GM10248 (cell line): Measurements from ENCODE around the gene ZNF566.

Experiments
- CTCF ChIA-PET: fragments of 300-600 bp; sonication (Branson Sonifier 250); formaldehyde crosslinking; extraction: SDS; loops from one replicate; lab custom pipeline; 2021; ENCODE audit warnings: antibody characterized with exemption; lab: Yijun Ruan, JAX
- POLR2A ChIA-PET: fragments of 350-650 bp; sonication (Branson Sonifier 250); formaldehyde crosslinking; extraction: SDS; loops from one replicate; lab custom pipeline; 2020; ENCODE audit warnings: antibody characterized with exemption; lab: Yijun Ruan, JAX
- DNase-seq: peaks from one replicate; pipeline ENCODE4 v3.0.0; 2012; ENCODE audit errors: extremely low spot score
- TF ChIP-seq, protein P1 (sequence below): IDR thresholded peaks from 2 replicates; pipeline ENCODE4 v1.5.1; 2012; ENCODE audit warnings: mild to moderate bottlenecking, low read depth; ENCODE audit errors: extremely low read depth, missing control alignments, control extremely low read depth

ZNF566 gene

DNA sequence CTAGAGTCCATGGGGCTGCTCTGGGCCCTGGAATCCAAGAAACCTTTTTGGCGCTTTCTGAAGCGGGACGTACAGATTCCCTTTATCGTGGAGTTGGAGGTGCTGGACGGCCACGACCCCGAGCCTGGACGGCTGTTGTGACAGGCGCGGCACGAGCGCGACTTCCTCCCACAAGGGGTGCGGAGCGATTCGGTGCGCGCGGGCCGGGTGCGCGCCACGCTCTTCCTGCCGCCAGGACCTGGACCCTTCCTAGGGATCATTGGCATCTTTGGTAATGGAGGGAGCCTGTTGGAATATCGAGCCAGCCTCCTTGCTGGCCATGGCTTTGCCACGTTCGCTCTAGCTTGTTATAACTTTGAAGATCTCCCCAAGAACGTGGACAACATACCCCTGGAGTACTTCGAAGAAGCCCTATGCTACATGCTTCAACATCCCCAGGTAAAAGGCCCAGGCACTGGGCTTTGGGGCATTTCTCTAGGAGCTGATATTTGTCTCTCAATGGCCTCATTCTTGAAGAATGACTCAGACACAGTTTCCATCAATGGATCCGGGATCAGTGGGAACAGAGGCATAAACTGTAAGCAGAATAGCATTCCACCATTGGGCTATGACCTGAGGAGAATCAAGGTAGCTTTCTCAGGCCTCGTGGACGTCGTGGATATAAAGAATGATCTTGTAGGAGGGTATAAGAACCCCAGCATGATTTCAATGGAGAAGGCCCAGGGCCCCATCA is 67.4 kb downstream of the ZNF566 start:
- no peak for DNase-seq
- ChIA-PET POLR2A (no interaction called here), CTCF (no interaction called here)
- TF ChIP-seq, protein P1, sequence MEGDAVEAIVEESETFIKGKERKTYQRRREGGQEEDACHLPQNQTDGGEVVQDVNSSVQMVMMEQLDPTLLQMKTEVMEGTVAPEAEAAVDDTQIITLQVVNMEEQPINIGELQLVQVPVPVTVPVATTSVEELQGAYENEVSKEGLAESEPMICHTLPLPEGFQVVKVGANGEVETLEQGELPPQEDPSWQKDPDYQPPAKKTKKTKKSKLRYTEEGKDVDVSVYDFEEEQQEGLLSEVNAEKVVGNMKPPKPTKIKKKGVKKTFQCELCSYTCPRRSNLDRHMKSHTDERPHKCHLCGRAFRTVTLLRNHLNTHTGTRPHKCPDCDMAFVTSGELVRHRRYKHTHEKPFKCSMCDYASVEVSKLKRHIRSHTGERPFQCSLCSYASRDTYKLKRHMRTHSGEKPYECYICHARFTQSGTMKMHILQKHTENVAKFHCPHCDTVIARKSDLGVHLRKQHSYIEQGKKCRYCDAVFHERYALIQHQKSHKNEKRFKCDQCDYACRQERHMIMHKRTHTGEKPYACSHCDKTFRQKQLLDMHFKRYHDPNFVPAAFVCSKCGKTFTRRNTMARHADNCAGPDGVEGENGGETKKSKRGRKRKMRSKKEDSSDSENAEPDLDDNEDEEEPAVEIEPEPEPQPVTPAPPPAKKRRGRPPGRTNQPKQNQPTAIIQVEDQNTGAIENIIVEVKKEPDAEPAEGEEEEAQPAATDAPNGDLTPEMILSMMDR: no peak

DNA sequence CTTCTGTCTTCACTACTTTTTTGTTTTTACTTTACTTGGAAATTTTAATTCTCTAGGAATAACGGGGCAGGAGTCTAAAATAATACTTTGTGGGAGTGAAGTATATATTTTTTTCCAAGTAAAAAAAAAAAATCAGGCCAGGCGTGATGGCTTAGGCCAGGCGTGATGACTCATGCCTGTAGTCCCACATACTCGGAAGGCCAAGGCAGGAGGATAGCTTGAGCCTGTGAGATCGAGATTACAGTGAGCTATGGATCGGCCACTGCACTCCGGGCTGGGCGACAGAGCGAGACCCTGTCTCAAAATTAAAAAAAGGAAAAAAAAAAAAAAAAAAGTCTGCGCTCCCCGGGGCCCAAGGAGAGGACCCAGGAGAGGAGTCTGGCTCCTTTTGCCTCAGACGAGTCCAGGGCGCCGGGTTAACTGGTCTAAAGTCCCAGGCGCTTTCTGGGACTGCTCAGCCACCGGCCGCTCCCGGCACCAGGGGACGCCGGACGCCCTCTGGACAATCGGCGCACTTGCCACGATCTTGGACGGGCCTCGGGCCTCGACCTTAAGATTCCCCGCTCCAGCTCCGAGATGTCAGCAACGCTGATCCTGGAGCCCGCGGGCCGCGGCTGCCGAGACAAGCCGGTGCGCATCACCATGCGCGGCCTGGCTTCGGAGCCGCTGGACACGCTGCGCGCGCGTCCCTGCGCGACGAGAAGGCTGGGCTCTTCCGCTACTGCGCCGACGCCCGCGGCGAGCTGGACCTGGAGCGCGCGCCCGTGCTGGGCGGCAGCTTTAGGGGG is 68.2 kb downstream of the ZNF566 start:
- POLR2A ChIA-PET: no interaction called here
- no peak for DNase-seq
- CTCF ChIA-PET: no interaction called here
- TF ChIP-seq, protein P1: no peak

DNA sequence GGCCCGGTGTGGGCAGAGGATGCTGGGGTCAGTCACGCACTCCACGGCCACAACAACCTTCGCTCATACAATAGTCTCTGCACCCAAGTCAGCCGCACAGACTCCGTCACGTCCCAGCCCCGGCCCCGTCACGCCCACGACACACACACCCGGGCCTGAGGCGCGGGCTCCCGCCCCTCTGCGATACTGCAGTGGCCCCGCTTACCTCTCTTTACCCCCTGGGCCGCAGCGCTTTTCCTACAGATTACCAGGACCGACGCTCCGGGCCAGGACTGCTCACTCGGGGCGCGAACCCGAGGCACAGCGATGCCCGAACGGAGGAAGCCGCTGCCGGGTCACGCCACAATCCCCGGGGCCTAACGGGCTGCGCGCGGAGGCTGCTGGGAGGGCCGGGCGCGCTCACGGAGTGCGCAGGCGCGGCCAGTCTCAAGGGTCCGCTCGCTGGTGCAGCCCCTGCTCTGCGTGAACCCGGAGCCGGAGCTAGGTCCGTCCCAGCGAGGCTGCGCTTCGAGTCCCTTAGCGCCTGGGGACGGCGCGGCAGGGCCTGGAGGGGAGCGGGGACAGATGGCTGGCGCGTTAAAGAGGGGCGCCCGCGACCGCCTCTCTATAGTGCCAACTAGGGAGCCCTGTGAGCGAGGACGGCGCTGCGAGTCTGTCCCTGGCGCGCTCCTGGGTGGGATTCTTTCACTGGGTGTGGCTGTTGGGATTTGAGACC is 70.9 kb downstream of the ZNF566 start, which contains the start of gene ZFP82:
Gene ZFP82, minus strand, starts transcription at position 358 of the 715 bp plus-strand sequence. CDS start 8,855 bp downstream, outside the sequence.
- POLR2A ChIA-PET: no interaction called here
- peak; percentile 93 for DNase-seq

DNA sequence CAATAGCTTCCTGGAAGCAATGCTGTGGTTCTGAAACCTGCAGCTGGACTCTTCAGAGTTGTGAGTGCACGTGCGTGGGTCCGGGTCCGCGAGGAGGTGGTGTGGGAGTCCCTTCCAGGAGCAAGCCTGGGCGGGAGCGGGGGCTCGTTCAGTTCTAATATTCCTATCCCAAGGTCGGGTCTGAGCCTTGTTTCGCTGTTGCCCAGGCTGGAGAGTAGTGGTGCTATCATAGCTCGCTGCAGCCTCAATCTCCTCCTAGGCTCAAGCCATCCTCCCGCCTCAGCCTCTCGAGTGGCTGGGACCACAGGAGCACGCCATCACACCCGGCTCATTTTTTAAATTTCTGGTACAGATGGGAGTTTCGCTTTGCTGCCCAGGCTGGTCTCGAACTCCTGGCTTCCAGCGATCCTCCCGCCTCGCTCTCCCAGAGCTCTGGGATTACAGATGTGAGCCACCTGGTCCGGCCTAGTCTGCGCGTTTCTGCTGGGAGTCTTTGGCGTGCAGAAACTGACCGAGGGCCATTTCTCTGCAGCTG is 71.5 kb downstream of the ZNF566 start:
- DNase-seq: no peak
- TF ChIP-seq, protein P1: no peak
- POLR2A ChIA-PET: interaction anchor here (0.6 kb wide), 1 partner anchor 92 kb away, joined by 3 read pairs; no protein-coding TSS in a partner anchor
- CTCF ChIA-PET: no interaction called here

More for the DNA sequence above, 70.9 kb downstream of the ZNF566 start, which contains the start of gene ZFP82:
- CTCF ChIA-PET: no interaction called here
- TF ChIP-seq, protein P1: no peak

DNA sequence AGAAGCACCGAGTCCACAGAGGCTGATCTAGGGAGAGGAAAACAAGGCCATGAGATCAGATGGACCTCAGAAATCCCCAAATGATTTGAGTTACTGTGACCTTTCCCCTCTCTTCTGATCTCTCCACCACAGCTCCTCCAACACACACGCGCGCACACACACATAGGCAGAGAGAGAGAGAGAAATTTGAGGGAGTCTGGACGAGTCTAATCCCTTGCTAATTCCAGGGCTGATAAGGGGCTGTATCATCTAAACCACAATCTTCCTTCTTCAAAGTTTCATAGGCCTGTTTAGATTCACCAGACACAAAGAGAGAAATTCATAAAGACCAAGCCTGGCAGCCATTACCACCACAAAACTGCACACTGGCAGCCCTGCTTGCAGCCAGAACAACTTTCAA is 79.5 kb downstream of the ZNF566 start:
- POLR2A ChIA-PET: no interaction called here
- CTCF ChIA-PET: no interaction called here
- no peak for DNase-seq
- TF ChIP-seq, protein P1: no peak

DNA sequence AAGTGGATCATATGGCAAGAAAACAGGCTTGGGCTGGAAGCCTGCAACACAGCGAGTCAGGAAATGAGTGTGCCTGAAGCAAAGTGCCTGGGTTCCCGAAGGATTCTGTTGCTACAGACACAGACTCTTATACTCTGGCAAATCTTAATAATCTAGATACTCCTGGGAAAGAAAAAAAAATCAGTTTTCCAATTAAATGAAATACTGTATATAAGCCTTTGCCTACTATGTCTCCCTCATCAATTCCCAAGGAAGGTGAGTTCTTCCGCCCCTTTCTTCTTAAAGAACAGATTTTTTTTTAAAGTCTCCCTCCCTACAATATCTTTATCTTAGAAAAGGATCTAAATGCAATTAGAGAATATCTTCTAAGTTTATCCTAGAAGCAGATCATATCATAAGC is 81.3 kb downstream of the ZNF566 start:
- TF ChIP-seq, protein P1: no peak
- ChIA-PET CTCF (no interaction called here), POLR2A (no interaction called here)
- no peak for DNase-seq
